Epithelial cell of alveolus of lung (primary cell): Measurements from ENCODE around the gene GLB1L3. TPM values are rescaled to one million over a fixed set of nuclear protein-coding genes. Genes with fewer than 3 reads are reported as not detected.

Experiments used
- total RNA-seq: library from RNA; depleted of rRNA; stranded (reverse); fragments of >200 nt; gene quantifications from 2 replicates; pipeline ENCODE4 v1.2.1, GENCODE V29; 2015

Gene GLB1L3, protein sequence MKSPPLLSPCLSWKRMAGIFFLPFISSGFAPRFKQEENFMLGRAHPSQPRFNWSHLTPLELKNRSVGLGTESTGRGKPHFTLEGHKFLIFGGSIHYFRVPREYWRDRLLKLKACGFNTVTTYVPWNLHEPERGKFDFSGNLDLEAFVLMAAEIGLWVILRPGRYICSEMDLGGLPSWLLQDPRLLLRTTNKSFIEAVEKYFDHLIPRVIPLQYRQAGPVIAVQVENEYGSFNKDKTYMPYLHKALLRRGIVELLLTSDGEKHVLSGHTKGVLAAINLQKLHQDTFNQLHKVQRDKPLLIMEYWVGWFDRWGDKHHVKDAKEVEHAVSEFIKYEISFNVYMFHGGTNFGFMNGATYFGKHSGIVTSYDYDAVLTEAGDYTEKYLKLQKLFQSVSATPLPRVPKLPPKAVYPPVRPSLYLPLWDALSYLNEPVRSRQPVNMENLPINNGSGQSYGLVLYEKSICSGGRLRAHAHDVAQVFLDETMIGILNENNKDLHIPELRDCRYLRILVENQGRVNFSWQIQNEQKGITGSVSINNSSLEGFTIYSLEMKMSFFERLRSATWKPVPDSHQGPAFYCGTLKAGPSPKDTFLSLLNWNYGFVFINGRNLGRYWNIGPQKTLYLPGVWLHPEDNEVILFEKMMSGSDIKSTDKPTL
- total RNA-seq, result not detected in 2 replicates

DNA sequence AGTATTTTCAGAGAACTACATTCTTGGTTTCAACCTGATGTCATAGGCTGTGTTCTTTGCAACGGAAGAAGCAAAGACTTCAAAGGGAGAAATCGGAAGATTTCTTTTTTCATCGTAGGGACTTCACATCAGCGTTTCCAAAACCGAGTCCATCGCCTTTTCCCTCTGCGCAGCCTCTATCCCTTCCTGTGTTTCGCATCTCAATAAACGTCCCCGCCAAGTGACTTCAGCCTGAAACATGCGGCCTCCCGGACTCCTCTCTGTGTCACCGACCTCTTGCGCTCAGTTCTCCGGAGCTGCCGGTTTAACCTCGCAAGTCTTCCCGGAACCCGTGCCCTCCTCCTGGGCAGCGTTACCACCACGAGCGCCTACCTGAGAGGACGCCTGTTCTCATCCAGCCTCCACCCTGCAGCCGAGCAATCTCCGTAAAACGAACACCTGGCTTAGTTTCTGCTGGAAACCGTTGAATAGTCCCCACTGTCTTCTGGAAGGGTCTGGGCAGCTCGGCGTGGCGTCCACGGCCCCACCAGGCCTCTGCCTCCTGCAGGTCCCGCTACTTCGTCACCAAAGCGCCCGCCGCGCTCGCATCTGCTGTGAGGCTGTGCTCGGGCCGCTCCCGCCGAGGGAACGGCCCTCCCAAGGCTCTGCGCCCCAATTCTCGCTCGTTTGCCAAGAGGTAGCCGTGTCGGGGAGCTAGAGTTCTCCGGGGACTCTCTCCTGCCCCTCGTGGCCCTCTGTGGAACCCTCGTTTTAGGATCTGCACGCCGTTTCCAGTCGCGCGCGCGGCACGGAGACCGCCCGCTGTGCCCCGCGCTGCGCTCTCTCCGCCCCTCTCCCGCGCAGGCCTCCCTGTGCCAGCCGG lies at the start of gene GLB1L3:
Gene GLB1L3, plus strand, starts transcription at position 846 of the 862 bp plus-strand sequence. CDS start 362 bp downstream, outside the sequence.

DNA sequence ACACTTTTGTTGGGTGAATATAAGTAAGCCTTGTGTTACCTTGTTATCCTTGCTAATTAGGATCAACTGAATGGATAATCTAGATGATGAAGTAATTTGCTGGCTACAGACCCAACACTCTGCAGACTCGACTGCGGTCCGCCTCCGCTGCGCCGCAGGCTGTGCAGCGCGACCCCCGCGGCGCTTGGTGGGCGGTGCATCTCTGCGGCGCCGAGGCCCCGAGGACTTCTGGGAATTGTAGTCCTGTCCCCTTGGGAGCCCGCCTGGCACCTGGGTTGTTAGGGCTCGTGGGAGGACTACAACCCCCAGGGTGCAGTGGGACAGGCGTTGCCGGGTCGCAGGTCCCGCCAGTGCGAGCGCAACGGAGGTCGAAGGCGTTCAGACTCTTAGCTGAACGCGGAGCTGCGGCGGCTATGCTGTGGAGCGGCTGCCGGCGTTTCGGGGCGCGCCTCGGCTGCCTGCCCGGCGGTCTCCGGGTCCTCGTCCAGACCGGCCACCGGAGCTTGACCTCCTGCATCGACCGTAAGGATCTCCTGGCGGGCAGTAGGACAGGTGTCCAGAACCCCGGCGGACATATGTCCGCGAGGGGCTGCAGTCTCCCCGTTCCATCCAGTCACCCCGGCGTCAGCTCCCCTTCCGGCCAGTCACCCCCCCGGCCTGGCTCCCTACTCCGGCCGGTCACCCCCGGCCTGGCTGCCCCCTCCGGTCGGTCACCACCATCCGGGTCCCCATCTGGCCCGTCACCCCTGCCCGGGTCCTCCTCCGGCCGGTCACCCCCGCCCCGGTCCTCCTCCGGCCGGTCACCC lies 22.8 kb upstream of the GLB1L3 start, which contains the start of the genes ACAD8 and THYN1:
Gene ACAD8, plus strand, starts transcription at position 381 of the 806 bp plus-strand sequence. Its CDS starts 33 bp downstream, at position 414.
Gene THYN1, minus strand, starts transcription at position 165 of the 806 bp plus-strand sequence. CDS start 470 bp downstream, outside the sequence.

DNA sequence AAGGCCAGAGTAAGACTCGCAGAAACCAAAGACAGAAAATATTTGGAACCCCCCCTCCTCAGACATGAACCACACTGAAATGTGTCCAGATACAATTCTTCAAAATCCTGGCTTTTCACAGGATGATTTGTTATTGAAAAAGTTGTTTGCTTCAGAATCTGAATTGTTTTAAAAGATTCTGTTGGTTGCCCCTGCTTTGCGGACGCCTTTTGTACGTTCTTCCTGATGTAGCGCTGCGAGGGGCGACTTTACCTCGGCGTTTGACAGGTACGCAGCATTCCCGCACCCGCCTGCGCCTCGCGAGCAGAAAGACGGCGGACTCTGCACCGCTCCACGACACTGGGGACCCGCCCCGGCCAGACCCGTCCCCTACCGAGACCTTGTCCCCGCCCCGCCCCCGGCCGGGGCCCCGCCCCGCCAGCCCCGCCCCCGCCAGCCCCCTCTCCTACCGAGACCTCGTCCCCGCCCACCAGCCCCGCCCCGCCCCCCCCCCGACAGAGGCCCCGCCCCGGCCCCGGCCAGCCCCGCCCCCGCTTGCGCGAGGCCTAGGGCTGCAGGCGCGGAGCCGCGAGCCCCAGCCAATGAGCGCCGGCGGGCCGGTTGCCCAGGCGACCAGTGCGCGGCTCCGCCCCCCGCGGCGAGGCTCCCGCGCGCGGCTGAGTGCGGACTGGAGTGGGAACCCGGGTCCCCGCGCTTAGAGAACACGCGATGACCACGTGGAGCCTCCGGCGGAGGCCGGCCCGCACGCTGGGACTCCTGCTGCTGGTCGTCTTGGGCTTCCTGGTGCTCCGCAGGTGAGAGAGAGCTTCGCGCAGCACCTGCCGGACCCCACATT lies 55.4 kb downstream of the GLB1L3 start, which contains the start of gene GLB1L2:
Gene GLB1L2, plus strand, starts transcription at position 635 of the 835 bp plus-strand sequence. Its CDS starts 74 bp downstream, at position 709.

Other genes starting within 250 kb of the GLB1L3 start
- gene JAM3, start 207.3 kb upstream of the GLB1L3 start, total RNA-seq, result 47.3 and 51.7 TPM in 2 replicates
- gene NCAPD3, start 52.4 kb upstream of the GLB1L3 start, total RNA-seq, result 11.3 and 13.8 TPM in 2 replicates
- gene VPS26B, start 51.7 kb upstream of the GLB1L3 start, total RNA-seq, result 32.8 and 32.9 TPM in 2 replicates
- 61.4 and 70.6 TPM in 2 replicates for gene THYN1, start 23.0 kb upstream of the GLB1L3 start, total RNA-seq
- 15.9 and 20.0 TPM in 2 replicates for gene ACAD8, start 22.8 kb upstream of the GLB1L3 start, total RNA-seq
- gene GLB1L2, start 55.6 kb downstream of the GLB1L3 start, total RNA-seq, result 0.13 and 2.8 TPM in 2 replicates
- gene B3GAT1, start 135.9 kb downstream of the GLB1L3 start, total RNA-seq, result not detected in 2 replicates